Neutrophil (primary cell): Measurements from ENCODE around the gene POLD4.
A peak's percentile ranks its signal among the peaks of the same experiment; 100 is the strongest.

ENCODE experiments used
- H3K27ac ChIP-seq: fragments of 200-600 bp; sonication (generic); 2 replicates; pipeline ENCODE4 v1.5.1; 2016; ENCODE audit warnings: mild to moderate bottlenecking, moderate library complexity
- H3K27me3 ChIP-seq: fragments of 200-600 bp; sonication (generic); 2 replicates; pipeline ENCODE4 v1.6.0; 2016; ENCODE audit warnings: mild to moderate bottlenecking
- H3K36me3 ChIP-seq: fragments of 200-600 bp; sonication (generic); 2 replicates; pipeline ENCODE4 v1.5.1; 2017
- H3K4me1 ChIP-seq, 2 experiments: fragments of 200-600 bp in 1 of 2; sonication (generic) in 1 of 2; 1 replicate in 1 of 2; 2 replicates in 1 of 2; pipeline versions ENCODE4 v1.5.1 to v1.6.1; 2013 to 2016; ENCODE audit warnings: low read depth in 1 of 2, low read length in 1 of 2, mild to moderate bottlenecking in 1 of 2, moderate library complexity in 1 of 2; ENCODE audit not compliant: control insufficient read depth in 1 of 2, insufficient read depth in 1 of 2
- H3K4me3 ChIP-seq, 2 experiments: fragments of 200-600 bp in 1 of 2; sonication (generic) in 1 of 2; 1 replicate in 1 of 2; 2 replicates in 1 of 2; pipeline ENCODE4 v1.5.1; 2013 to 2016; ENCODE audit warnings: low read depth in 1 of 2, low read length in 1 of 2, mild to moderate bottlenecking in 1 of 2, moderate library complexity in 1 of 2
- H3K9me3 ChIP-seq: fragments of 200-600 bp; sonication (generic); 2 replicates; pipeline ENCODE4 v1.5.1; 2016
- TF ChIP-seq, protein P1 (sequence below): fragments of 200-600 bp; sonication (generic); IDR thresholded peaks from 2 replicates; pipeline ENCODE4 v1.5.1; 2016; ENCODE audit warnings: antibody characterized with exemption

POLD4 gene

DNA sequence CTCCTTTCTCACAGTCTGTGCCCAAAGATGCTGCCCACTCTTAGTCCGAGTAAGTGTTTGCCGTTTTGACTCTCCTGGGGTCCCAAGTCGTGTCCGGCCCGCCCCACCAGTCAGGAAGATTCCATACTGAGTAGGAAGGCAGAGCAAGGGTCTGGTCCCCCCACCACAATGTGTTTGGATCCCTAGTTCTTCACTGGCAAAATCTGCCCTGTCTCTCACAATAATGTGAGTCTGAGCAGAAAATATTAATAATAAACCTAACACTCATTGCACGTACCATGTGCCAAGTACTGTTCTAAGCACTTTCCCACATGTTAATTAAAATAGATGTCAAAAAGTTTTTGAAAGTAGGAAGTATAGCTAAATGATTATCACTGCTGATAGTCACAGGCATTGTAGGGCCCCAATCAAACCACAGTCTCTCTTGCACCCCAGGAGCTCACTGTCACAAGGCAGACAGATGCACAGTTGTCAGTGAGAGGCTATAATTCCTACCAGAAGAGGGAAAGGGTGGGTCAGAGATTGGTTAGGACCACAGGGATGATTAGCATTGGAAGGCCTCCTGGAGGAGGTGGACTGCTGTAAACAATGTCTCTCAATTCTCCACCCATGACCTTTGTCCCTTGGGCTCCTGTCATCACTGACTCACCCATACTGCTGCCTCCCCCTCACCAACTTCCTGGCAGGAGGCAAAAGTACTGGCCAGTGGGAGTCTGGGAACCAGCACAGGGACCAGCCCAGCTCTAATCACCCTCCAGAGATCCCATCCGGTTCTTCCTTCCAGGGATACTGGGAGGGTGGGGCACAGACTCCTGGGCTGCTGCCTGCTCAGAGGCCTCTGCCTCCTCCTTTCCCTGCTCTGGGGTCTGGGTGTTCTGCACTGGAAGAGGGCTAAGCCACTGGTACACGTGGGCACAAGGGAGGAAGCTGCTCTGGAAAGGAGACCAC is 1.0 kb upstream of the POLD4 start:
- Histone ChIP-seq H3K4me3 (peak overlapping the region; percentile 73 to 84), H3K27me3 (no peaks in the 10 kb centered on the region), H3K36me3 (peaks cover 11% of the 10 kb centered on the region), H3K9me3 (no peaks in the 10 kb centered on the region), H3K27ac (peak overlapping the region; percentile 100), H3K4me1 (peaks cover 69 to 74% of the 10 kb centered on the region in 2 experiments)
- TF ChIP-seq, protein P1, sequence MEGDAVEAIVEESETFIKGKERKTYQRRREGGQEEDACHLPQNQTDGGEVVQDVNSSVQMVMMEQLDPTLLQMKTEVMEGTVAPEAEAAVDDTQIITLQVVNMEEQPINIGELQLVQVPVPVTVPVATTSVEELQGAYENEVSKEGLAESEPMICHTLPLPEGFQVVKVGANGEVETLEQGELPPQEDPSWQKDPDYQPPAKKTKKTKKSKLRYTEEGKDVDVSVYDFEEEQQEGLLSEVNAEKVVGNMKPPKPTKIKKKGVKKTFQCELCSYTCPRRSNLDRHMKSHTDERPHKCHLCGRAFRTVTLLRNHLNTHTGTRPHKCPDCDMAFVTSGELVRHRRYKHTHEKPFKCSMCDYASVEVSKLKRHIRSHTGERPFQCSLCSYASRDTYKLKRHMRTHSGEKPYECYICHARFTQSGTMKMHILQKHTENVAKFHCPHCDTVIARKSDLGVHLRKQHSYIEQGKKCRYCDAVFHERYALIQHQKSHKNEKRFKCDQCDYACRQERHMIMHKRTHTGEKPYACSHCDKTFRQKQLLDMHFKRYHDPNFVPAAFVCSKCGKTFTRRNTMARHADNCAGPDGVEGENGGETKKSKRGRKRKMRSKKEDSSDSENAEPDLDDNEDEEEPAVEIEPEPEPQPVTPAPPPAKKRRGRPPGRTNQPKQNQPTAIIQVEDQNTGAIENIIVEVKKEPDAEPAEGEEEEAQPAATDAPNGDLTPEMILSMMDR = no peak

DNA sequence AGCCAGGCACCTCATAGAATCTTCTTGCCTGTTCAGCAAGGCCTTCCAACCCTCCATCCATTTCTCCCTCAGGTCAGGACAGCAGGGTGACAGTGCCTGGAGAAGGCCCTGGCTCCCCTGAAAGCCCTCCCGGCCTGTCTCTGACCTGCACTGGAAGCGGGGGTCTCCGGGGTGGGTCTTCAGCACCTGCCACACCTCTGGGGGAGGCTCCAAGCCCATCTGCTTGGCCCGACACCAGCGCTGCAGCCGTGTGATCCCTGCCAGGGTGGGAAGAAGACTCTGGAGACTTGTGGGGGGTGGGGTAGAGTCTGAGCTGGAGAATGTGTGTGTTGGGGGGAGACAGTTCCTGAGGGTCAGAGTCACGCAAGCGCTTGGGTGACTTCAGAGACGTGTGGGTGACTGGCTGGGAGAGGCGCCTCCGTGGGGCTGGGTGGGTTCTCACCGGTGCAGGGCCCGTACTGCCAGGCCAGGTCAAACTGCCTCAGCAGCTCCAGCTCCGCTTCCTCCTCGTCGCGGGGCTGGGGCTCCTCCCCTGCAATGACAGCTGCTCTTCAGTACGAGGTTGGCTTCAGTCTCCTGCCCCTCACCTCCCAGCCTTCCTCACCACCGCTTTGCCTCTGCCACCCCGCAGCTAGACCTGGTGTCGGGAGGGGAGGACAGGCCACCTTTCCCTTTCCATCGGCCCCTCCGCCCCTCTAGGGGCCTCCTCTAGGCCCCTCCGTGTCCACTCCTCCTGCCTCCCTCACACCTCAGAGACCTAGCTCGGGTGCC is 615 bp downstream of the POLD4 start:
- H3K27me3 ChIP-seq = no peaks in the 10 kb centered on the region
- H3K4me3 ChIP-seq = peak overlapping the region; percentile 73 to 84
- H3K36me3 ChIP-seq = peaks cover 11% of the 10 kb centered on the region
- peaks cover 52 to 58% of the 10 kb centered on the region in 2 experiments for H3K4me1 ChIP-seq
- H3K9me3 ChIP-seq = no peaks in the 10 kb centered on the region
- peak overlapping the region; percentile 100 for H3K27ac ChIP-seq
- TF ChIP-seq, protein P1 = no peak

DNA sequence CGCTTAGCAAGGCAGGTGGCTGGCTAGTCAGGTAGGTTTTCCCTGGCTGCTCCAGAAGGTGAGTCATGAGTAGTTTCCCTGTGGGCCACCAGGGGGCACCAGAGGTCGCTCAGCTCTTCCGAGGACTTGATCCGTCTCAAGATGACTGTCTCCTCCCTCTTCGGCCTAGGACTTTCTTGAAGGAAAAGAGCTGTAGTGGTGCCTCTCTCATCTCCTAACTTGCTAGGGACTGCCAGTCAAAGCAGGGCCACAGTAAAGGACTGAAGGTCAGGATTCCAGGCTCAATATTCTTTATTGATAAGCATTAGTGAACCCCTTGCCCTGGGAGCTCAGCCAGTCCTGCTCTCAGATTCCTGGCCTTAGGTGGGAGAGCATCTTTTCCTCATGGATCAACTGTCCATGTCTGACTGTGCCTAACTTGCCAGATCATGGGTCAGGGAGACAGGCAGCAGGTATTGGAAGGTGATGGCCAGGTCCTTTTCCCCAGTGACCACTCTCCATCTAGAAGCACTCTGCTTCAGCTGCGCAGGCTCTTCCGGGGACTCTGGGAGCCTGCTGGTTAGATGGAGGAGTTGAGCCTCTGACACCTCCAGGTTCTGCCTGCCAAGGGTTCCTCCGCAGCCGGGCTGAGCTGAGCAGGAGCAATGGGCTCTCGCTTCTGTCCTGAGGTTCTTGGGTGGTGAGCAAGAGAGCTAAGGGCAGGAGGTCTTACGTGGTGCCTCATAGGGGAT is 1.9 kb downstream of the POLD4 start:
- Histone ChIP-seq H3K9me3 (no peaks in the 10 kb centered on the region), H3K27ac (peak overlapping the region; percentile 100), H3K4me3 (peak overlapping the region; percentile 29 to 84), H3K4me1 (peaks cover 40 to 45% of the 10 kb centered on the region in 2 experiments), H3K36me3 (peaks cover 11% of the 10 kb centered on the region), H3K27me3 (no peaks in the 10 kb centered on the region)
- TF ChIP-seq, protein P1 = peak; percentile 92

DNA sequence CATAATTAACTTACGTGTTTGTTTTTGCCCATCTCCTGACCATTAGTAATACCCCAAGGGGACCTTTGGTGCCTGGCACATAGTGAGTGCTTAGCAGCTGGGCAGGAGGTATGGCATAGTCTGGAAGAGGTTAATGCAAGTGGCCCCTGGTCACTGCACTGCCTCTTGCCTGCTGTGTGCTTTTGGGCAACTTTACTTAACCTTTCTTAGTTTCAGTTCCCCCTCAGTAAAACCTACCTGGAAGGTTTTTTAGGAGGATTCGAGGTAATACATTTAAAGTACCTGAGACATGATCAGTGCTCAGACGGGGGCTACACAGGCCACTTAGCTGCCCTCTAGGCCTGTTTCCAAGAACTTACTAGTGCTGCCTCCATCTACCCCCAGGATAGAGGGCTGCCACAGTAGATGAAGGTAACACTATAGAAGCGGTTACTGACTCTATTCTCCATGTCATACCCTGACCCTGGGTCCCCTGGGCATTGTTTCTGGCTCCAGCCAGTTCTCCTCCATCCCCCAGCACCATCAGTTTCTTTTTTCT is 3.3 kb downstream of the POLD4 start:
- no peak overlapping the region for H3K4me3 ChIP-seq
- H3K27ac ChIP-seq = peak overlapping the region; percentile 1
- H3K4me1 ChIP-seq = peaks cover 34 to 41% of the 10 kb centered on the region in 2 experiments
- peaks cover 11% of the 10 kb centered on the region for H3K36me3 ChIP-seq
- H3K9me3 ChIP-seq = no peaks in the 10 kb centered on the region
- no peaks in the 10 kb centered on the region for H3K27me3 ChIP-seq
- TF ChIP-seq, protein P1 = no peak

DNA sequence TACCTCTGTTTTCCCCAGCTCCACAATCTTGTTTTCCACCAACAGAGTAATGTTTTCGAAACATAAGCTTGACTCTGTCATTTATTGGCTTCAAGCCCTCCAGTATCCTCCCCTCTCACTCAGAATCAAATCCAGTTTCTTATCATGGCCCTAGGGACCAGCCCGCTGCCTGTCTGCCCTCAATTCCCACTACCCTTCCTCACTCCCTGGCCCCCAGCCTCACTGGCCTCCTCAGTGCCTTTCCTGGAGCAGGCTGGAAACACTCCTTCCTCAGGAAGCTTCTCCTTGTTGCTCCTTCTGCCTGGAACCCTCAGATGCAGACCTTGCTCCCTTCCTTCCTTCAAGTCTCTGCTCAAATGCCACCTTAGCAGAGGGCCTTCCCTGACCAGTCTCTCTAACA is 3.9 kb downstream of the POLD4 start:
- Histone ChIP-seq H3K4me1 (peaks cover 29 to 36% of the 10 kb centered on the region in 2 experiments), H3K36me3 (peaks cover 11% of the 10 kb centered on the region), H3K27ac (peak overlapping the region; percentile 1), H3K27me3 (no peaks in the 10 kb centered on the region), H3K9me3 (no peaks in the 10 kb centered on the region), H3K4me3 (no peak overlapping the region)
- TF ChIP-seq, protein P1 = no peak
